Activated naive CD8-positive, alpha-beta T cell treated with anti-CD3 and anti-CD28 coated beads, Interleukin-2, amount 10 ng/mL, durations not matched to agents 7 days and 5 days (primary cell): ENCODE measurements around the gene ITGB7. TPM values are rescaled to one million over a fixed set of nuclear protein-coding genes. Genes with fewer than 3 reads are reported as not detected.

Source experiments
- ATAC-seq: fragments of 150-1000 bp; cut with Tn5 transposase; one replicate; pipeline ENCODE4 v1.10.0; 2021; ENCODE audit warnings: low read depth, moderate library complexity
- POLR2A ChIA-PET: fragments of 350-600 bp; sonication (Branson Sonifier 250); formaldehyde crosslinking; loops from one replicate; lab custom pipeline; 2021; ENCODE audit warnings: antibody characterized with exemption; lab: Charles Lee
- DNase-seq: peaks from one replicate; pipeline ENCODE4 v3.0.0; 2021
- H3K27ac Mint-ChIP-seq: one replicate; pipeline ENCODE4 v1.8.0; 2022; ENCODE audit warnings: mild to moderate bottlenecking, mixed read lengths
- H3K27me3 Mint-ChIP-seq: one replicate; pipeline ENCODE4 v1.8.0; 2022; ENCODE audit warnings: mild to moderate bottlenecking, moderate library complexity, mixed read lengths
- H3K36me3 Mint-ChIP-seq: one replicate; pipeline ENCODE4 v1.8.0; 2021; ENCODE audit warnings: mild to moderate bottlenecking, mixed read lengths
- H3K4me1 Mint-ChIP-seq: one replicate; pipeline ENCODE4 v1.8.0; 2021; ENCODE audit warnings: mixed read lengths
- H3K4me3 Mint-ChIP-seq: one replicate; pipeline ENCODE4 v1.8.0; 2022; ENCODE audit warnings: mild to moderate bottlenecking, moderate library complexity, mixed read lengths
- H3K9me3 Mint-ChIP-seq: one replicate; pipeline ENCODE4 v1.8.0; 2021; ENCODE audit warnings: mixed read lengths
- total RNA-seq, 2 experiments: library from RNA; stranded (reverse); gene quantifications; one replicate each; pipeline ENCODE4 v1.2.3, GENCODE V29; 2021

Gene ITGB7, protein sequence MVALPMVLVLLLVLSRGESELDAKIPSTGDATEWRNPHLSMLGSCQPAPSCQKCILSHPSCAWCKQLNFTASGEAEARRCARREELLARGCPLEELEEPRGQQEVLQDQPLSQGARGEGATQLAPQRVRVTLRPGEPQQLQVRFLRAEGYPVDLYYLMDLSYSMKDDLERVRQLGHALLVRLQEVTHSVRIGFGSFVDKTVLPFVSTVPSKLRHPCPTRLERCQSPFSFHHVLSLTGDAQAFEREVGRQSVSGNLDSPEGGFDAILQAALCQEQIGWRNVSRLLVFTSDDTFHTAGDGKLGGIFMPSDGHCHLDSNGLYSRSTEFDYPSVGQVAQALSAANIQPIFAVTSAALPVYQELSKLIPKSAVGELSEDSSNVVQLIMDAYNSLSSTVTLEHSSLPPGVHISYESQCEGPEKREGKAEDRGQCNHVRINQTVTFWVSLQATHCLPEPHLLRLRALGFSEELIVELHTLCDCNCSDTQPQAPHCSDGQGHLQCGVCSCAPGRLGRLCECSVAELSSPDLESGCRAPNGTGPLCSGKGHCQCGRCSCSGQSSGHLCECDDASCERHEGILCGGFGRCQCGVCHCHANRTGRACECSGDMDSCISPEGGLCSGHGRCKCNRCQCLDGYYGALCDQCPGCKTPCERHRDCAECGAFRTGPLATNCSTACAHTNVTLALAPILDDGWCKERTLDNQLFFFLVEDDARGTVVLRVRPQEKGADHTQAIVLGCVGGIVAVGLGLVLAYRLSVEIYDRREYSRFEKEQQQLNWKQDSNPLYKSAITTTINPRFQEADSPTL
- 100 to 1,000 TPM; 415 to 420 TPM for total RNA-seq

DNA sequence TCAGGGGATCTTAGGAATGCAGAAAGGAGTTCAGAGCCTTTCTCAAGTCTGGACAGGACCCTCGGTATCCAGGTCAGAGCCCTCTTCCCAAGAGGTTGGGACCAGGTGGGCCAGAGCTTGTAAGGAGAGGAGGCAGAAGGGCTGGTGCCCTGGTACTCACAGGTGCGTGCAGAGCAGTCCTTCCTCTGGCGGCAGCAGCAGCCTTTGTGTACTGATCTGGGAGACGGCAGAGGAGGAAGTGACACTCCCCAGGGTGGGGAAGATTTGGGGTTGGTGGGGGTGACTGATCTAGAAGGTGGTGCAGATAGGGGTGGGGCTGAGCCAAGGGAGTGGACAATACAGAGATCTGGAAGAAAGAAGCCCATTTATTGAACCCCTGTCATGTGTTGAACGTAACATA is at the start of gene ITGB7:
Gene ITGB7, minus strand, starts transcription at position 210 of the 400 bp plus-strand sequence. CDS start 6,808 bp downstream, outside the sequence.
- H3K36me3 Mint-ChIP-seq = peaks cover 23% of the 10 kb centered on the region
- POLR2A ChIA-PET = interaction anchor here (0.8 to 5.8 kb wide), 12 partner anchors 9 to 141 kb away, joined by 3 to 57 read pairs (median 5); partner anchors contain the start of genes AAAS, CSAD, ESPL1 and MYG1
- peak; percentile 79 for ATAC-seq

DNA sequence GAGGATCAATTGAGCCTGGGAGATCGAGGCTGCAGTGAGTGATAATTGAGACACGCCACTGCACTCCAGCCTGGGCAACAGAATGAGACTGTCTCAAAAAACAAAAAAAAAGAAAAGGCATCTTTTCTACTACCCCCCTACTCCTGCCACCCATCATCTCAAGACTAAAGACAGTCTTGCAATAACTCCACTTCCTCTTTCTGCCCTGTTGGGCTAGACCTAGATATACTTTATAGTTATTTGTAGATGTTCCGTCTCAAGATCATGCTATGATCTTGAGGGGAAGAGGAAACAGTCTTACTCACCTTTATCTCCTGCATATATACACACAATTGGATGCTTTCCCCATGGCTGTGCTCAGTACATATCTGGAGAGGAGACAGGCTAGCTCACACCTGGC is 48.9 kb upstream of the ITGB7 start:
- ATAC-seq (no peak), DNase-seq (no peak)
- Mint-ChIP-seq H3K9me3 (no peaks in the 10 kb centered on the region), H3K4me1 (peaks cover 41% of the 10 kb centered on the region), H3K36me3 (peaks cover 6% of the 10 kb centered on the region), H3K27me3 (no peaks in the 10 kb centered on the region), H3K27ac (peak overlapping the region; percentile 28), H3K4me3 (no peak overlapping the region)
- POLR2A ChIA-PET = interaction anchor here (1.1 to 1.5 kb wide), 2 partner anchors 12 to 56 kb away, joined by 4 to 6 read pairs; no protein-coding TSS in a partner anchor

More for the DNA sequence above, at the start of gene ITGB7:
- H3K9me3 Mint-ChIP-seq = no peaks in the 10 kb centered on the region
- no peaks in the 10 kb centered on the region for H3K27me3 Mint-ChIP-seq
- peak within 1 kb of the TSS; percentile 98 for H3K27ac Mint-ChIP-seq
- H3K4me3 Mint-ChIP-seq = peak within 1 kb of the TSS; percentile 92
- DNase-seq = peak; percentile 79
- H3K4me1 Mint-ChIP-seq = peaks cover 49% of the 10 kb centered on the region

DNA sequence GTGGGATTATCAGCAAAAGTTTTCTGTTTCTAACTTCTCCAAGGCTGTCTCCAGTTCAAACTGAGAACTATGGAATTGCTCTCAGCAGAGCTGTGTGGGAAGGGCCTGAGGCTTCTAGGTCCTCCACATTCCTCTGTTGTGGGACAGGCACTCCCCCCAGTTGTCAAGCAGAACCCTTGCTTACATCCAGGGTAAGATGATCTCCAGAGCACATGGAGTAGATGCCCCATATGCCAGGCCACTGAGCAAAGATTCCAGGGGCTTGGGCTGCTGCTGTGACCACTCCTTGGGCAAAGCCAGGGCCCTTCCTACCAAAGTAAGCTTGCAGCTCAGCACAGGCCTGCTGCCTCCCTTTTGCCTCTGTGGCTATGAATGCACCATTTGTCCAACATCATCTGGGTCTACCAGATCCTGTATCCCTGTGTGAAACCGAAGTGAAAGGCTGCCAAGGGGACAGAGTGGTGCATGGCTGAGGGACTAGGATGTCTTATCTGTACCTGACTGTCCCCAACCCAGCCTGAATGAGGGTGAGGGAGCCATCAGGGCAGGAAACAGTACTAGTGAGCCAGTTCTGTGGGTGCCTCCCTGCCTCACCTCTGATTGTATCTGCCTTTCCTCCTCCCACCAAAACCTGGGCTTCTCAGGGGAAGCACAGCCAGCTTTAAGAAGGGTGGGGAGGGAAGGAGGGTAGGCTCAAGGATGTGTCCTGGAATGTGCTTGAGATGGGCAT is 47.9 kb upstream of the ITGB7 start:
- Mint-ChIP-seq H3K27ac (peak overlapping the region; percentile 72), H3K4me3 (peak overlapping the region; percentile 10), H3K4me1 (peaks cover 45% of the 10 kb centered on the region), H3K36me3 (peaks cover 6% of the 10 kb centered on the region), H3K27me3 (no peaks in the 10 kb centered on the region), H3K9me3 (no peaks in the 10 kb centered on the region)
- DNase-seq (no peak), ATAC-seq (no peak)
- POLR2A ChIA-PET = interaction anchor here (0.6 to 1.1 kb wide), 2 partner anchors 75 to 100 kb away, joined by 3 to 5 read pairs; partner anchors contain the start of genes CSAD and ZNF740

DNA sequence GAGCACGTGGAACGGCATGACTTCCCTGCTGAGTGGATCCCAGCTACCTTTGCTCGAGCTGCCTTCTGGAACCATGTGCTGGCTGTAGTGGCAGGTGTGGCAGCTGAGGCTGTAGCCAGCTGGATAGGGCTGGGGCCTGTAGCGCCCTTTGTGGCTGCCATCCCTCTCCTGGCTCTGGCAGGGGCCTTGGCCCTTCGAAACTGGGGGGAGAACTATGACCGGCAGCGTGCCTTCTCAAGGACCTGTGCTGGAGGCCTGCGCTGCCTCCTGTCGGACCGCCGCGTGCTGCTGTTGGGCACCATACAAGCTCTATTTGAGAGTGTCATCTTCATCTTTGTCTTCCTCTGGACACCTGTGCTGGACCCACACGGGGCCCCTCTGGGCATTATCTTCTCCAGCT is 46.2 kb upstream of the ITGB7 start:
- Mint-ChIP-seq H3K36me3 (peaks cover 6% of the 10 kb centered on the region), H3K27ac (peak overlapping the region; percentile 95), H3K27me3 (no peaks in the 10 kb centered on the region), H3K4me3 (peak overlapping the region; percentile 98), H3K9me3 (no peaks in the 10 kb centered on the region), H3K4me1 (peaks cover 39% of the 10 kb centered on the region)
- no peak for ATAC-seq
- DNase-seq = no peak
- POLR2A ChIA-PET = interaction anchor here (0.5 to 3.6 kb wide), 6 partner anchors 12 to 47 kb away, joined by 3 to 25 read pairs (median 10); no protein-coding TSS in a partner anchor

DNA sequence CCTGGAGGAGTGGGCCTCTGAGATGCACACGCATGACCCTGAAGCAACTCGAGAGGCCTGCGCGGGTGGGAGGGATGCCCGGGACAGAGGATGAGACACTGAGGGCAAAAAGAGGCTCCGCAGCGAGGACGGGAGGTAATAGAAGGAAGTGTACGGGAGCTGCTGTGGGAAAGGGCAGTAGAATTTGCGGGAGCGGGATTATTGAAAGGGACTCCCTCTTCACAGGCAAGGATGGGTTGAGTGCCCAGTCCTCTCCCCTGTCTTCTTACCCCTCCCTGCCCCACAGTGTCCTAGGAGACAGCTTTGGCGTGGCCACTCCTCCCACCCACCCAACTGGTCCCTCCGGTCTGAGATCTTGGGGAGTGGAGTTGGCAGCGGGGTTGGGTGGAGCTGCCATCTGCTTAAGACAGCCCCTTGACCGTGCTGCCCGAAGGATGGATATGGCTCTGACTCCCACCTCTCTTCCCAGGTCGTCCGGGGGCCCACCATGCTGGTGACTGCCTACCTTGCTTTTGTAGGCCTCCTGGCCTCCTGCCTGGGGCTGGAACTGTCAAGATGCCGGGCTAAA is 45.4 kb upstream of the ITGB7 start:
- ATAC-seq (no peak), DNase-seq (no peak)
- peak overlapping the region; percentile 98 for H3K4me3 Mint-ChIP-seq
- H3K36me3 Mint-ChIP-seq = peaks cover 4% of the 10 kb centered on the region
- POLR2A ChIA-PET = interaction anchor here (0.7 to 3.6 kb wide), 8 partner anchors 16 to 71 kb away, joined by 3 to 25 read pairs (median 13); partner anchors contain the start of genes AAAS, CSAD, ESPL1 and ZNF740
- no peaks in the 10 kb centered on the region for H3K9me3 Mint-ChIP-seq
- peak overlapping the region; percentile 95 for H3K27ac Mint-ChIP-seq
- H3K4me1 Mint-ChIP-seq = peaks cover 39% of the 10 kb centered on the region
- H3K27me3 Mint-ChIP-seq = no peaks in the 10 kb centered on the region

DNA sequence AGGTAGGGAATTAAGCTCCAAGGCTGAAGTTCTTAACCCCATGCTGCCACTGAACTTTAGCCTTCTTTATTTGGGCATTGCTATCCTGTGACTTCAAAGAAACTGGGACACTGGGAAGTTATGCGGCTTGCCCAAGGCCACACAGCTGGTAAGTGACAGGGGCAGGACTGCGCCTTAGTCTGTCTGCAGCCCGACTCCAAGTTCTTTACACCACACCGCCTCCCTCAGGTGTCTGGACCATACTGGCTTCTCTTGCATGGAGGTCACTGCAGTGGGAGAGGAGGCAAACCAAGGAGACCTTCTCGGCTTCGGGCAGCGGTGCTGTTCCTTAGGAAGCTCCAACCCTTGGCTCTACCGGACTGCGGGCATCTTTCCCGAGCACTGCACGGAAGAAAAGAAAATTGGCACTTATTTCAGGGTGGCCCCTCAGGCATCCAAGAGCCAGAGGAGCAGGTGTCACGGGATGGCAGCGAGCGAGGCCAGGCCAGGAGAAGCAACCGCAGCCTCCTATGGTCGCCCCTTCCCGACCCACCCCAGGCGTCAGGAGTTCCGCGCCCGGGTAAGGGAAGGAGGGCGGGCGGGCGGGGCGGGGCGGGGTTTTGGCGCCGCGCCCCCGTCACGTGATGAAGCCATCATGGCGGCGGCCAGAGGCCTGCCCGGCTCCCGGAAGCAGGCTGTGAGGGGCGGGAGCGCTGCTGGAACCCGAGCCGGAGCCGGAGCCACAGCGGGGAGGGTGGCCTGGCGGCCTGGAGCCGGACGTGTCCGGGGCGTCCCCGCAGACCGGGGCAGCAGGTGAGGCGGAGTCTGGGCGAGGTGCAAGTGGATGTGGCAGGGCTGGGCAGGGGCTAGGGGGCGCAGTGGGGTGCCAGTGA is 44.7 kb upstream of the ITGB7 start:
- no peaks in the 10 kb centered on the region for H3K9me3 Mint-ChIP-seq
- H3K36me3 Mint-ChIP-seq = peaks cover 4% of the 10 kb centered on the region
- no peaks in the 10 kb centered on the region for H3K27me3 Mint-ChIP-seq
- POLR2A ChIA-PET = interaction anchor here (0.6 to 3.6 kb wide), 10 partner anchors 16 to 92 kb away, joined by 3 to 25 read pairs (median 10); partner anchors contain the start of genes CSAD, ESPL1 and ZNF740
- peak overlapping the region; percentile 95 for H3K27ac Mint-ChIP-seq
- peaks cover 41% of the 10 kb centered on the region for H3K4me1 Mint-ChIP-seq
- DNase-seq (peak; percentile 85), ATAC-seq (peak; percentile 85)
- H3K4me3 Mint-ChIP-seq = peak overlapping the region; percentile 98

DNA sequence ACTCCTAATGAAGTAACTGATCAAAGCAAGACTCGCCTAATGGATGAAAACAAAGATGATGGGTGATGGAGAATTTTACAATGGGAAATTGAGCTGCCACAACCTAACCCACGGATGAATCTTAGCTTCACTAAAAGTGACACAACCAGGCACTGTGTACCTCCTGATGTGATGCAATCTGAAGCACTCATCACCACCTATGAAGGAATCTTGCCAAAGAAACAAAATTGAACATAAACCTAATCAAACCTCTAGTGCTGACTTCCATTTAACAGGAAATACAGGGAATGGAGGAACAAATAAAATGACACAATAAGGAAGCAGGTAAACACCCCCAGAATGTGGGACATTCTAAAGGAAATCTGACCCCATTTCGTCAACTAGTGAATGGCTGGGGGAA is 38.2 kb upstream of the ITGB7 start:
- Mint-ChIP-seq H3K36me3 (no peaks in the 10 kb centered on the region), H3K9me3 (no peaks in the 10 kb centered on the region), H3K4me3 (no peak overlapping the region), H3K27me3 (peaks cover 22% of the 10 kb centered on the region), H3K4me1 (peaks cover 9% of the 10 kb centered on the region), H3K27ac (no peak overlapping the region)
- no peak for ATAC-seq
- POLR2A ChIA-PET = interaction anchor here (3.4 kb wide), 1 partner anchor 26 kb away, joined by 12 read pairs; no protein-coding TSS in a partner anchor
- no peak for DNase-seq

DNA sequence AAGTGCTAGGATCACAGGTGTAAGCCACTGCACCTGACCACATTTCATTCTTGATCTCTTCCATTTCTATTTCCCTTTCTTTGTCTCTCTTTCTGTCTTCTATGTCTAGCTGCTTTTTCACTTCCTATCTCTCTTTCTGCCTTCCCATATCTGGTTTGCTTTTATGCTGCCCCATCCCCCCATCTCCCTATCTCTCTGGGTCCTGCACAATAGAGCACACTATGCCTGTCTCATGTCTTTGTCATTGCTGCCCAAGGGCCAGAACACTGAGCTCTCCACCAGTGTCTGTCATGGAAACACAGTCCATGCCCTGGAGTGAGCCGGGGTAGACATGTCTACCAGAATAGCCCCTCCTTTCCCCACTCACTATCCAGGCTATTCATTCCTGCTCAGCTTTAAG is 37.3 kb upstream of the ITGB7 start:
- H3K27me3 Mint-ChIP-seq = peaks cover 22% of the 10 kb centered on the region
- no peaks in the 10 kb centered on the region for H3K36me3 Mint-ChIP-seq
- H3K9me3 Mint-ChIP-seq = no peaks in the 10 kb centered on the region
- H3K4me1 Mint-ChIP-seq = peaks cover 9% of the 10 kb centered on the region
- no peak overlapping the region for H3K4me3 Mint-ChIP-seq
- no peak overlapping the region for H3K27ac Mint-ChIP-seq
- no peak for DNase-seq
- no peak for ATAC-seq
- POLR2A ChIA-PET = interaction anchor here (0.6 to 3.4 kb wide), 2 partner anchors 25 to 50 kb away, joined by 3 to 12 read pairs; no protein-coding TSS in a partner anchor

DNA sequence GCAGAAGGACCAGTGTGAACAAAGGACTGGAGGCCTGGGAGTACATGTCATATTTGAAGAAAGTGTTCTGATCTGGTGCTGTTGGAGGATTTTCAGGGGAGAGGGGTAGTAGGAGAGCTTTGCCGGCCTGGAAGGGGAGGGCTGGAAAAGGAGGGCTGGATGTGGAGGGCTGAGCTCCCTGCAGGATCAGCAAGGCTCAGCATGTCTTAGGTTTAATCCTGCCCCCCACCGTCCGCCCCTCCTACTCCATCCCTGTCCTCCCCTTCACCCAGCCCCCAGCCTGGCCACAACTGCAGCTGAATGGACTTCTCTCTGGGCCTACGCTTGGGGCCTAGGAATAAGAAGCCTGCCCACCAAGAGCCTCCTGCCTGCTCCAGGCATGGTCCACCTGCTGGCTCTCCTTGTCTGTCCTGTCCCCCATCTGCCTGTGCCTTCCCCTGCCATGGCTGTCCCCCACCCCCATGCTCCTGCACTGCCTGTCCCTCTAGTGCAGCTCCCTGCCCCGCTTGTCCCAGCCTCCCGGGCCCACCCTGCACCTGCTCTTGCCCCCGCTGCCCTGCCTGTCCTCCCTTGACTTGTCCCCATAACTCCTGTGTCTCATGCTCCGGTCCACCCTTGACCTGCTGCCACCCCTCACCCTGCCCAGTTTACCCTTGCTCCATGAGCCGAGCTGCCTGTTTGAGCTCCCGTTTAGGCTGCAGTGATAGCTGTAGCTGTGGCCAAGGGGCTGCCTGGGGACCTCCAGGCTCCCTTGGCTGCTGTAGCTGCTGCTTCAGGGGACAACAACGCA is 34.8 kb upstream of the ITGB7 start:
- H3K4me1 Mint-ChIP-seq = peaks cover 9% of the 10 kb centered on the region
- H3K4me3 Mint-ChIP-seq = no peak overlapping the region
- POLR2A ChIA-PET = interaction anchor here (0.7 kb wide), 1 partner anchor 67 kb away, joined by 3 read pairs; no protein-coding TSS in a partner anchor
- DNase-seq (no peak), ATAC-seq (no peak)
- H3K27me3 Mint-ChIP-seq = peaks cover 22% of the 10 kb centered on the region
- H3K36me3 Mint-ChIP-seq = no peaks in the 10 kb centered on the region
- H3K27ac Mint-ChIP-seq = peak overlapping the region; percentile 33
- H3K9me3 Mint-ChIP-seq = no peaks in the 10 kb centered on the region

DNA sequence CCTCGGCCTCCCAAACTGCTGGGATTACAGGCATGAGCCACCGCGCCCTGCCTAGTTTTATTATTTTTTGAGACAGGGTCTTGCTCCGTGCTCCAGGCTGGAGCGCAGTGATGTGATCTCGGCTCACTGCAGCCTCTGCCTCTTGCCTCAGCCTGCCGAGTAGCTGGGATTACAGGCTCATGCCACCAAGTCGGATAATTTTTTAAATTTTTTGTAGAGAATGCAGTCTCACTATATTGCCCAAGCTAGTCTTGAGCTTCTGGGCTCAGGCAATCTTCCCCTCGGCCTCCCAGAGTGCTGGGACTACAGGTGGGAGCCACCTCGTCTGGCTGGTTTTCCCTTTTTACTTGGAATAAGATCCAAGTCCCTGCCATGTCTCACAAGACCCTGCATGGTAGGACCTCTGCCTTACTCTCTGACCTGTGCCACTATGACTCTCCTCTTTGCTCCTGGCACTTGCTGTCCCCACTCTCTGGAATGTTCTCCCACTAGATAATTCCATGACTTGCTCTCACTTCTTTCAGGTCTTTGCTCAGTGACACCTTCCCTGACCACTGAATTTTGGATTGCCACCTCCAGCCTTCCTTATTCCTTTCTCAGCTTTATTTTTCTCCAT is 32.7 kb upstream of the ITGB7 start:
- Mint-ChIP-seq H3K27me3 (peaks cover 20% of the 10 kb centered on the region), H3K9me3 (no peaks in the 10 kb centered on the region), H3K4me3 (no peak overlapping the region), H3K4me1 (peaks cover 22% of the 10 kb centered on the region), H3K36me3 (no peaks in the 10 kb centered on the region), H3K27ac (no peak overlapping the region)
- ATAC-seq (no peak), DNase-seq (no peak)
- POLR2A ChIA-PET = interaction anchor here (1.0 kb wide), 1 partner anchor 11 kb away, joined by 3 read pairs; no protein-coding TSS in a partner anchor
